ENCODE measurements around the gene C16orf92.
A peak's percentile ranks its signal among the peaks of the same experiment; 100 is the strongest.

C16orf92 gene

GRCh38 chr16:30054959-30055553, 32.1 kb downstream of the C16orf92 start:
- no peak overlapping the region for H3K9ac ChIP-seq (ENCODE audit: low read length)
- no peak overlapping the region for H3K27ac ChIP-seq (ENCODE audit: low read depth, low read length)
- H3K36me3 ChIP-seq (ENCODE audit: insufficient read depth, low read length), result no peaks in the 10 kb centered on the region
- no peak overlapping the region for H3K4me3 ChIP-seq (ENCODE audit: low read depth in 1 of 2, low read length in 2 of 2)
- peaks cover 7% of the 10 kb centered on the region for H3K4me1 ChIP-seq (ENCODE audit: insufficient read depth, low read length)
- no peaks in the 10 kb centered on the region for H3K27me3 ChIP-seq (ENCODE audit: control insufficient read depth in 1 of 2, insufficient read depth in 2 of 2, low read length in 2 of 2)
- no peaks in the 10 kb centered on the region for H3K9me3 ChIP-seq (ENCODE audit: low read length)

GRCh38 chr16:30060346-30060745, 37.3 kb downstream of the C16orf92 start:
- Histone ChIP-seq H3K9ac (ENCODE audit: low read length) (no peak overlapping the region), H3K27me3 (ENCODE audit: control insufficient read depth in 1 of 2, insufficient read depth in 2 of 2, low read length in 2 of 2) (no peaks in the 10 kb centered on the region), H3K27ac (ENCODE audit: low read depth, low read length) (no peak overlapping the region), H3K9me3 (ENCODE audit: low read length) (no peaks in the 10 kb centered on the region), H3K4me1 (ENCODE audit: insufficient read depth, low read length) (peaks cover 9% of the 10 kb centered on the region), H3K4me3 (ENCODE audit: low read depth in 1 of 2, low read length in 2 of 2) (no peak overlapping the region), H3K36me3 (ENCODE audit: insufficient read depth, low read length) (no peaks in the 10 kb centered on the region)

- Histone ChIP-seq H3K27me3 (ENCODE audit: control insufficient read depth in 1 of 2, insufficient read depth in 2 of 2, low read length in 2 of 2) (no peaks in the 10 kb centered on the region), H3K4me3 (ENCODE audit: low read depth in 1 of 2, low read length in 2 of 2) (no peak overlapping the region), H3K4me1 (ENCODE audit: insufficient read depth, low read length) (peaks cover 9% of the 10 kb centered on the region), H3K27ac (ENCODE audit: low read depth, low read length) (no peak overlapping the region), H3K36me3 (ENCODE audit: insufficient read depth, low read length) (no peaks in the 10 kb centered on the region), H3K9me3 (ENCODE audit: low read length) (no peaks in the 10 kb centered on the region), H3K9ac (ENCODE audit: low read length) (no peak overlapping the region)
Observed at GRCh38 chr16:30060836-30061554, 38.0 kb downstream of the C16orf92 start.

GRCh38 chr16:30063278-30063892, 40.4 kb downstream of the C16orf92 start:
- H3K9me3 ChIP-seq (ENCODE audit: low read length), result no peaks in the 10 kb centered on the region
- peak overlapping the region; percentile 76 to 78 for H3K4me3 ChIP-seq (ENCODE audit: low read depth in 1 of 2, low read length in 2 of 2)
- peaks cover 23% of the 10 kb centered on the region for H3K4me1 ChIP-seq (ENCODE audit: insufficient read depth, low read length)
- H3K9ac ChIP-seq (ENCODE audit: low read length), result peak overlapping the region; percentile 96
- H3K27me3 ChIP-seq (ENCODE audit: control insufficient read depth in 1 of 2, insufficient read depth in 2 of 2, low read length in 2 of 2), result no peaks in the 10 kb centered on the region
- H3K27ac ChIP-seq (ENCODE audit: low read depth, low read length), result peak overlapping the region; percentile 100
- H3K36me3 ChIP-seq (ENCODE audit: insufficient read depth, low read length), result peaks cover 14% of the 10 kb centered on the region

GRCh38 chr16:30063893-30064728, 41.1 kb downstream of the C16orf92 start:
- Histone ChIP-seq H3K4me3 (ENCODE audit: low read depth in 1 of 2, low read length in 2 of 2) (peak overlapping the region; percentile 76 to 78), H3K9me3 (ENCODE audit: low read length) (no peaks in the 10 kb centered on the region), H3K4me1 (ENCODE audit: insufficient read depth, low read length) (peaks cover 30% of the 10 kb centered on the region), H3K36me3 (ENCODE audit: insufficient read depth, low read length) (peaks cover 21% of the 10 kb centered on the region), H3K27ac (ENCODE audit: low read depth, low read length) (peak overlapping the region; percentile 100), H3K27me3 (ENCODE audit: control insufficient read depth in 1 of 2, insufficient read depth in 2 of 2, low read length in 2 of 2) (no peaks in the 10 kb centered on the region), H3K9ac (ENCODE audit: low read length) (peak overlapping the region; percentile 96)

- H3K36me3 ChIP-seq (ENCODE audit: insufficient read depth, low read length), result peaks cover 27% of the 10 kb centered on the region
- H3K4me1 ChIP-seq (ENCODE audit: insufficient read depth, low read length), result peaks cover 36% of the 10 kb centered on the region
- peak overlapping the region; percentile 100 for H3K27ac ChIP-seq (ENCODE audit: low read depth, low read length)
- peak overlapping the region; percentile 76 to 78 for H3K4me3 ChIP-seq (ENCODE audit: low read depth in 1 of 2, low read length in 2 of 2)
- H3K27me3 ChIP-seq (ENCODE audit: control insufficient read depth in 1 of 2, insufficient read depth in 2 of 2, low read length in 2 of 2), result no peaks in the 10 kb centered on the region
- H3K9me3 ChIP-seq (ENCODE audit: low read length), result no peaks in the 10 kb centered on the region
- H3K9ac ChIP-seq (ENCODE audit: low read length), result peak overlapping the region; percentile 96
Observed at GRCh38 chr16:30064729-30065101, 41.7 kb downstream of the C16orf92 start.

- peaks cover 42% of the 10 kb centered on the region for H3K4me1 ChIP-seq (ENCODE audit: insufficient read depth, low read length)
- no peaks in the 10 kb centered on the region for H3K9me3 ChIP-seq (ENCODE audit: low read length)
- peak within 1 kb of the TSS; percentile 100 for H3K27ac ChIP-seq (ENCODE audit: low read depth, low read length)
- no peaks in the 10 kb centered on the region for H3K27me3 ChIP-seq (ENCODE audit: control insufficient read depth in 1 of 2, insufficient read depth in 2 of 2, low read length in 2 of 2)
- H3K9ac ChIP-seq (ENCODE audit: low read length), result peak within 1 kb of the TSS; percentile 96
- H3K36me3 ChIP-seq (ENCODE audit: insufficient read depth, low read length), result peaks cover 32% of the 10 kb centered on the region
- H3K4me3 ChIP-seq (ENCODE audit: low read depth in 1 of 2, low read length in 2 of 2), result peak within 1 kb of the TSS; percentile 76 to 94
Observed at GRCh38 chr16:30065102-30065942, 42.3 kb downstream of the C16orf92 start, which contains the start of gene ALDOA. TSS of gene ALDOA (plus strand) at chr16:30065760. CDS start at chr16:30066898, 1,138 bp downstream.

- peaks cover 48% of the 10 kb centered on the region for H3K4me1 ChIP-seq (ENCODE audit: insufficient read depth, low read length)
- H3K36me3 ChIP-seq (ENCODE audit: insufficient read depth, low read length), result peaks cover 40% of the 10 kb centered on the region
- H3K27me3 ChIP-seq (ENCODE audit: control insufficient read depth in 1 of 2, insufficient read depth in 2 of 2, low read length in 2 of 2), result no peaks in the 10 kb centered on the region
- H3K9me3 ChIP-seq (ENCODE audit: low read length), result no peaks in the 10 kb centered on the region
- H3K9ac ChIP-seq (ENCODE audit: low read length), result peak overlapping the region; percentile 83
- peak overlapping the region; percentile 99 for H3K27ac ChIP-seq (ENCODE audit: low read depth, low read length)
- H3K4me3 ChIP-seq (ENCODE audit: low read depth in 1 of 2, low read length in 2 of 2), result peak overlapping the region; percentile 76 to 94
Observed at GRCh38 chr16:30065943-30066760, 43.2 kb downstream of the C16orf92 start.

GRCh38 chr16:30066761-30067583, 44.0 kb downstream of the C16orf92 start:
- Histone ChIP-seq H3K4me3 (ENCODE audit: low read depth in 1 of 2, low read length in 2 of 2) (peak overlapping the region; percentile 76 to 94), H3K9me3 (ENCODE audit: low read length) (no peaks in the 10 kb centered on the region), H3K27ac (ENCODE audit: low read depth, low read length) (peak overlapping the region; percentile 99), H3K9ac (ENCODE audit: low read length) (peak overlapping the region; percentile 83), H3K27me3 (ENCODE audit: control insufficient read depth in 1 of 2, insufficient read depth in 2 of 2, low read length in 2 of 2) (no peaks in the 10 kb centered on the region), H3K4me1 (ENCODE audit: insufficient read depth, low read length) (peaks cover 52% of the 10 kb centered on the region), H3K36me3 (ENCODE audit: insufficient read depth, low read length) (peaks cover 48% of the 10 kb centered on the region)

Measured in muscle layer of colon (tissue), 2 donors.